Astrocyte (in vitro differentiated cells and primary cell): ENCODE measurements around the gene GSS. TPM values are rescaled to one million over a fixed set of nuclear protein-coding genes. Genes with fewer than 3 reads are reported as not detected.
A peak's percentile ranks its signal among the peaks of the same experiment; 100 is the strongest.

Source experiments
- DNase-seq: peaks from one replicate; pipeline ENCODE4 v3.0.0-alpha.2; 2010; ENCODE audit warnings: low read depth
- FAIRE-seq: peaks from 2 replicates; lab custom pipeline; 2011; peaks lifted over from hg19 to GRCh38; lab: Jason Lieb, UNC
- H2AFZ ChIP-seq: 2 replicates; pipeline ENCODE4 v1.6.0; 2012; ENCODE audit warnings: low read depth, low read length, inconsistent platforms
- H3K27ac ChIP-seq: 2 replicates; pipeline ENCODE4 v1.5.1; 2011; ENCODE audit warnings: low read depth, low read length, inconsistent platforms
- H3K27me3 ChIP-seq: 2 replicates; pipeline ENCODE4 v1.6.0; 2011; ENCODE audit warnings: low read length, inconsistent platforms; ENCODE audit not compliant: insufficient read depth
- H3K36me3 ChIP-seq: 2 replicates; pipeline ENCODE4 v1.5.1; 2011; ENCODE audit warnings: low read length, inconsistent platforms; ENCODE audit not compliant: insufficient read depth
- H3K4me1 ChIP-seq: 2 replicates; pipeline ENCODE4 v1.5.1; 2011; ENCODE audit warnings: low read length, inconsistent platforms; ENCODE audit not compliant: insufficient read depth
- H3K4me2 ChIP-seq: 2 replicates; pipeline ENCODE4 v1.6.0; 2012; ENCODE audit warnings: low read length, inconsistent platforms
- H3K4me3 ChIP-seq: 2 replicates; pipeline ENCODE4 v1.5.1; 2011; ENCODE audit warnings: low read depth, mild to moderate bottlenecking, low read length, inconsistent platforms; ENCODE audit not compliant: insufficient read depth
- H3K79me2 ChIP-seq: 2 replicates; pipeline ENCODE4 v1.6.0; 2012; ENCODE audit warnings: mild to moderate bottlenecking, low read length, inconsistent platforms; ENCODE audit not compliant: insufficient read depth
- H3K9ac ChIP-seq: 2 replicates; pipeline ENCODE4 v1.6.0; 2012; ENCODE audit warnings: mild to moderate bottlenecking, low read length, inconsistent platforms
- H3K9me3 ChIP-seq: 2 replicates; pipeline ENCODE4 v1.5.1; 2012; ENCODE audit warnings: low read depth, mild to moderate bottlenecking, low read length, inconsistent platforms; ENCODE audit not compliant: insufficient read depth
- H4K20me1 ChIP-seq: 2 replicates; pipeline ENCODE4 v1.6.0; 2012; ENCODE audit warnings: low read length, inconsistent platforms; ENCODE audit not compliant: insufficient read depth
- H3K27ac Mint-ChIP-seq: one replicate; pipeline ENCODE4 v1.8.0; 2021; ENCODE audit warnings: mild to moderate bottlenecking, mixed read lengths; ENCODE audit not compliant: unreplicated experiment
- H3K27me3 Mint-ChIP-seq: one replicate; pipeline ENCODE4 v1.8.0; 2021; ENCODE audit warnings: low read depth, mixed read lengths; ENCODE audit not compliant: unreplicated experiment
- H3K36me3 Mint-ChIP-seq: one replicate; pipeline ENCODE4 v1.8.0; 2021; ENCODE audit warnings: low read depth, mixed read lengths; ENCODE audit not compliant: unreplicated experiment
- H3K4me1 Mint-ChIP-seq: one replicate; pipeline ENCODE4 v1.8.0; 2021; ENCODE audit warnings: low read depth, mixed read lengths; ENCODE audit not compliant: unreplicated experiment
- H3K4me3 Mint-ChIP-seq: one replicate; pipeline ENCODE4 v1.8.0; 2021; ENCODE audit warnings: mild to moderate bottlenecking, moderate library complexity, mixed read lengths; ENCODE audit not compliant: unreplicated experiment
- H3K9me3 Mint-ChIP-seq: one replicate; pipeline ENCODE4 v1.8.0; 2021; ENCODE audit warnings: mild to moderate bottlenecking, mixed read lengths; ENCODE audit not compliant: unreplicated experiment
- CTCF ChIP-seq: IDR thresholded peaks from 2 replicates; pipeline ENCODE4 v1.5.1; 2011; ENCODE audit warnings: low read depth, mild to moderate bottlenecking, inconsistent platforms, low read length, moderate library complexity; ENCODE audit not compliant: insufficient read depth
- EZH2 ChIP-seq: IDR thresholded peaks from 2 replicates; pipeline ENCODE4 v1.6.1; 2012; ENCODE audit warnings: mild to moderate bottlenecking, low read length, inconsistent platforms; ENCODE audit not compliant: insufficient read depth
- total RNA-seq: library from RNA; stranded (reverse); gene quantifications from 2 replicates; pipeline ENCODE4 v1.2.1, GENCODE V29; 2021

Gene GSS
- total RNA-seq, 1 donor from 2014 or later = 44.6 TPM

- Histone ChIP-seq H3K9ac (no peak overlapping the region), H3K4me1 (peaks cover 17% of the 10 kb centered on the region), H3K4me3 (no peak overlapping the region), H3K9me3 (no peaks in the 10 kb centered on the region), H3K4me2 (peak overlapping the region; percentile 4), H3K79me2 (peaks cover 11% of the 10 kb centered on the region), H4K20me1 (no peaks in the 10 kb centered on the region), H3K27ac (no peak overlapping the region), H3K27me3 (no peaks in the 10 kb centered on the region), H3K36me3 (peaks cover 6% of the 10 kb centered on the region), H2AFZ (no peak overlapping the region)
- Mint-ChIP-seq H3K9me3 (peaks cover 8% of the 10 kb centered on the region), H3K27ac (peak overlapping the region; percentile 72), H3K36me3 (peaks cover 9% of the 10 kb centered on the region), H3K4me1 (peaks cover 24% of the 10 kb centered on the region), H3K27me3 (peaks cover 3% of the 10 kb centered on the region), H3K4me3 (peak overlapping the region; percentile 21)
- DNase-seq (peak; percentile 76), FAIRE-seq (no peak)
- TF ChIP-seq EZH2 (no peak), CTCF (no peak)
Observed at GRCh38 chr20:34952671-34953070, 2.9 kb downstream of the GSS start.

GRCh38 chr20:34951652-34952051 is 4.0 kb downstream of the GSS start:
- H3K27ac ChIP-seq = no peak overlapping the region
- no peaks in the 10 kb centered on the region for H3K27me3 ChIP-seq
- peaks cover 17% of the 10 kb centered on the region for H3K4me1 ChIP-seq
- H3K27me3 Mint-ChIP-seq = no peaks in the 10 kb centered on the region
- H2AFZ ChIP-seq = no peak overlapping the region
- FAIRE-seq = no peak
- H3K79me2 ChIP-seq = peaks cover 11% of the 10 kb centered on the region
- H3K9me3 ChIP-seq = no peaks in the 10 kb centered on the region
- no peak overlapping the region for H3K4me3 Mint-ChIP-seq
- H3K4me3 ChIP-seq = no peak overlapping the region
- H3K27ac Mint-ChIP-seq = no peak overlapping the region
- H4K20me1 ChIP-seq = no peaks in the 10 kb centered on the region
- TF ChIP-seq CTCF (no peak), EZH2 (no peak)
- peaks cover 6% of the 10 kb centered on the region for H3K36me3 Mint-ChIP-seq
- H3K36me3 ChIP-seq = peaks cover 6% of the 10 kb centered on the region
- no peak for DNase-seq
- peaks cover 4% of the 10 kb centered on the region for H3K9me3 Mint-ChIP-seq
- peaks cover 25% of the 10 kb centered on the region for H3K4me1 Mint-ChIP-seq
- no peak overlapping the region for H3K4me2 ChIP-seq
- no peak overlapping the region for H3K9ac ChIP-seq

DNA sequence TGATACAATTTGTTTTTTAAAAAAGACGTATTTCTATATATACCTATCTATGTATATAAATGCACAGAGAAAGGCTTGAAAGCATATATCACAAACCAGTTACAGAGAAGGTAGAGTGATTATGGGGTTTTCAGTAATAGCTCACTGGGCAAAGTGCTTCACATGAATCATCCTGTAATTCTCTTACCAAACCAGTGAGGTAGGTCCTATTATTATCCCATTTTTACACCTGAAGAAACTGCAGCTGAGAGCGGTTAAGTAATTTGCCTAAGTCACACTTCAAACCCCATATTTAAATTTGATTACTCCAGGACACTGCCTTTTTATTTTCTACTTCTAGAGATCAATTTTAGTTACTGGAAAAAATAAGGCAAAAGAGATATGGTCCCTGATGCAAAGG is 4.4 kb downstream of the GSS start:
- TF ChIP-seq CTCF = no peak
- peaks cover 11% of the 10 kb centered on the region for H3K79me2 ChIP-seq
- H3K27me3 ChIP-seq = no peaks in the 10 kb centered on the region
- no peaks in the 10 kb centered on the region for H3K27me3 Mint-ChIP-seq
- peaks cover 27% of the 10 kb centered on the region for H3K4me1 Mint-ChIP-seq
- H3K9ac ChIP-seq = no peak overlapping the region
- no peak overlapping the region for H3K27ac Mint-ChIP-seq
- no peak overlapping the region for H3K4me2 ChIP-seq
- no peaks in the 10 kb centered on the region for H4K20me1 ChIP-seq
- no peak for DNase-seq
- H3K27ac ChIP-seq = no peak overlapping the region
- peaks cover 7% of the 10 kb centered on the region for H3K36me3 ChIP-seq
- H3K9me3 Mint-ChIP-seq = no peaks in the 10 kb centered on the region
- peaks cover 17% of the 10 kb centered on the region for H3K4me1 ChIP-seq
- H3K4me3 Mint-ChIP-seq = no peak overlapping the region
- no peak for FAIRE-seq
- peaks cover 6% of the 10 kb centered on the region for H3K36me3 Mint-ChIP-seq
- no peaks in the 10 kb centered on the region for H3K9me3 ChIP-seq
- no peak overlapping the region for H2AFZ ChIP-seq
- H3K4me3 ChIP-seq = no peak overlapping the region
